Stimulated activated CD8-positive, alpha-beta memory T cell treated with anti-CD3 and anti-CD28 coated beads, Interleukin-12 subunit alpha, Interleukin-12 subunit beta, amount 100 ng/mL, for 24 hours (primary cell): ENCODE measurements around the gene IQSEC2.

Experiments used
- DNase-seq: peaks from one replicate; pipeline ENCODE4 v3.0.0-alpha.2; 2020; ENCODE audit errors: extremely low read depth

The IQSEC2 gene

GRCh38 chrX:53268173-53268572 lies 13.2 kb downstream of the IQSEC2 start:
- no peak for DNase-seq

- DNase-seq, result no peak
These were observed 14.5 kb downstream of the IQSEC2 start for GRCh38 chrX:53266914-53267313.

GRCh38 chrX:53265771-53266574 lies 15.4 kb downstream of the IQSEC2 start:
- no peak for DNase-seq

GRCh38 chrX:53263597-53264094 lies 17.7 kb downstream of the IQSEC2 start:
- no peak for DNase-seq

- DNase-seq, result no peak
These were observed 18.4 kb downstream of the IQSEC2 start for GRCh38 chrX:53262918-53263394.

- no peak for DNase-seq
These were observed 19.0 kb downstream of the IQSEC2 start for GRCh38 chrX:53262189-53262917.

GRCh38 chrX:53261355-53261972 lies 19.9 kb downstream of the IQSEC2 start:
- no peak for DNase-seq

- DNase-seq, result no peak
These were observed 20.5 kb downstream of the IQSEC2 start for GRCh38 chrX:53260836-53261235.

- no peak for DNase-seq
These were observed 23.5 kb downstream of the IQSEC2 start for GRCh38 chrX:53257670-53258423.

GRCh38 chrX:53257166-53257565 lies 24.2 kb downstream of the IQSEC2 start:
- no peak for DNase-seq

GRCh38 chrX:53256446-53257041 lies 24.8 kb downstream of the IQSEC2 start:
- no peak for DNase-seq

- no peak for DNase-seq
These were observed 25.6 kb downstream of the IQSEC2 start for GRCh38 chrX:53255738-53256191.

- DNase-seq, result no peak
These were observed 26.6 kb downstream of the IQSEC2 start for GRCh38 chrX:53254570-53255461.

- no peak for DNase-seq
These were observed 27.9 kb downstream of the IQSEC2 start for GRCh38 chrX:53253293-53254020.

- DNase-seq, result no peak
These were observed 30.1 kb downstream of the IQSEC2 start for GRCh38 chrX:53251307-53251706.

GRCh38 chrX:53250556-53250955 lies 30.8 kb downstream of the IQSEC2 start:
- no peak for DNase-seq

- DNase-seq, result no peak
These were observed 31.9 kb downstream of the IQSEC2 start for GRCh38 chrX:53249408-53250042.

- no peak for DNase-seq
These were observed 33.5 kb downstream of the IQSEC2 start for GRCh38 chrX:53247928-53248327.

- no peak for DNase-seq
These were observed 35.2 kb downstream of the IQSEC2 start for GRCh38 chrX:53246231-53246630.
